Common myeloid progenitor, CD34-positive (primary cell): ENCODE results near the gene NFKB1.

Experiments
- CTCF ChIA-PET: fragments of 350-600 bp; sonication (Branson Sonifier 250); formaldehyde crosslinking; loops from one replicate; lab custom pipeline; 2021; ENCODE audit warnings: antibody characterized with exemption; lab: Charles Lee
- POLR2A ChIA-PET: fragments of 350-600 bp; sonication (Branson Sonifier 250); formaldehyde crosslinking; loops from one replicate; lab custom pipeline; 2021; ENCODE audit warnings: antibody characterized with exemption; lab: Charles Lee
- DNase-seq, 3 donors: peaks; one replicate each; pipeline versions ENCODE4 v3.0.0 to v3.0.0-alpha.2; 2013
- H3K27ac ChIP-seq, 2 experiments: 1 replicate in 1 of 2; 2 replicates in 1 of 2; pipeline ENCODE4 v1.7.0; 2013; ENCODE audit warnings: inconsistent platforms in 2 of 2, low read length in 2 of 2, mild to moderate bottlenecking in 2 of 2, low read depth in 1 of 2, moderate library complexity in 1 of 2; ENCODE audit not compliant: severe bottlenecking in 2 of 2, insufficient read depth in 1 of 2, poor library complexity in 1 of 2
- H3K27me3 ChIP-seq, 5 experiments: replicated peaks in 2 of 5; 1 replicate in 3 of 5; 2 replicates in 2 of 5; pipeline versions ENCODE4 v1.6.1 to v1.7.0; 2013; ENCODE audit warnings: low read length in 4 of 5, mild to moderate bottlenecking in 2 of 5, moderate library complexity in 2 of 5, inconsistent platforms in 1 of 5; ENCODE audit not compliant: insufficient read depth in 5 of 5, control insufficient read depth in 4 of 5
- H3K36me3 ChIP-seq, 4 experiments: 1 replicate in 2 of 4; 2 replicates in 2 of 4; pipeline versions ENCODE4 v1.6.1 to v1.7.0; 2013; ENCODE audit warnings: low read length in 3 of 4, control low read depth in 1 of 4, mild to moderate bottlenecking in 1 of 4; ENCODE audit not compliant: control insufficient read depth in 4 of 4, insufficient read depth in 4 of 4
- H3K4me1 ChIP-seq, 4 experiments: 1 replicate in 3 of 4; 2 replicates in 1 of 4; pipeline versions ENCODE4 v1.6.1 to v1.7.1; 2013; ENCODE audit warnings: low read length in 3 of 4, mild to moderate bottlenecking in 3 of 4, control low read depth in 1 of 4, inconsistent platforms in 1 of 4, moderate library complexity in 1 of 4; ENCODE audit not compliant: control insufficient read depth in 4 of 4, insufficient read depth in 4 of 4; ENCODE audit errors: control extremely low read depth in 1 of 4
- H3K4me3 ChIP-seq, 7 experiments: 1 replicate in 4 of 7; 2 replicates in 3 of 7; pipeline versions ENCODE4 v1.5.1 to v1.7.0; 2013; ENCODE audit warnings: mild to moderate bottlenecking in 7 of 7, low read length in 6 of 7, moderate library complexity in 6 of 7, inconsistent platforms in 2 of 7, low read depth in 2 of 7, control low read depth in 1 of 7; ENCODE audit not compliant: insufficient read depth in 4 of 7, control insufficient read depth in 1 of 7; ENCODE audit errors: extremely low read depth in 1 of 7
- H3K9me3 ChIP-seq, 5 experiments: 1 replicate in 4 of 5; 2 replicates in 1 of 5; pipeline versions ENCODE4 v1.6.1 to v1.7.1; 2013; ENCODE audit warnings: low read length in 4 of 5, mild to moderate bottlenecking in 2 of 5, inconsistent platforms in 1 of 5, low read depth in 1 of 5, moderate library complexity in 1 of 5; ENCODE audit not compliant: control insufficient read depth in 4 of 5, insufficient read depth in 2 of 5; ENCODE audit errors: control extremely low read depth in 1 of 5
- WGBS: methylation state at CpG from one replicate; pipeline ENCODE4 v1.1.5; 2013; ENCODE audit not compliant: insufficient coverage; 5-methylcytosine and 5-hydroxymethylcytosine counted together

NFKB1 gene

GRCh38 chr4:102543030-102543928 lies 42.1 kb downstream of the NFKB1 start:
- WGBS: 92% methylated on average over 4 of the region's 12 CpGs
- Histone ChIP-seq H3K27me3 (no peaks in the 10 kb centered on the region), H3K4me3 (no peak overlapping the region), H3K27ac (no peak overlapping the region), H3K4me1 (peaks cover 0 to 7% (median 5%) of the 10 kb centered on the region in 4 experiments), H3K9me3 (no peaks in the 10 kb centered on the region), H3K36me3 (peaks cover 5 to 30% (median 12%) of the 10 kb centered on the region in 4 experiments)
- DNase-seq: no peak
- ChIA-PET CTCF (interaction anchor here (0.6 to 2.7 kb wide), 15 partner anchors 9 to 106 kb away, joined by 3 to 10 read pairs (median 4); partner anchors contain the start of gene NFKB1), POLR2A (interaction anchor here (1.0 kb wide), 1 partner anchor 42 kb away, joined by 3 read pairs; no protein-coding TSS in a partner anchor)

DNA sequence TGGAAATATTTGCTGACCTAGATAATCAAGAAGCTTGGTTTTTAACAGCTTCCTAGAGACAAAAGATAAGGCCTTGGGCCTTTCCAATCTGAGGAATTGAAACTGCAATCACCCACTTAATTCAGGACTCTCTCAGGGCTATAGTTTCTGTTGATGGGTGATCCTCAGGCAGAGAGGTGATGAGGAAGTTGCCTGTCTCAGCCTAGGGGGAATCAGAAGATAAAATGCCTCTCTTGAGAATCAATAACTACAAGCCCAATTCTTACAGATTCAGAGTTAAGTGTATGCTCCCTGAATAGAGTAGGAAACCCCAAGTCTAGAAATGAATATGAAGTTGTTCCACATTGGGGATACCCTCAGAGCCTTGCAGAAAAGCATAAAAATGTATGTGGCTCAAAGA lies 45.5 kb downstream of the NFKB1 start:
- no peak overlapping the region for H3K27ac ChIP-seq
- CTCF ChIA-PET: interaction anchor here (0.6 to 2.7 kb wide), 7 partner anchors 9 to 98 kb away, joined by 4 to 8 read pairs (median 6); no protein-coding TSS in a partner anchor
- H3K36me3 ChIP-seq: peaks cover 6 to 40% (median 12%) of the 10 kb centered on the region in 4 experiments
- no peak for DNase-seq
- H3K27me3 ChIP-seq: no peaks in the 10 kb centered on the region
- no peak overlapping the region for H3K4me3 ChIP-seq
- no peaks in the 10 kb centered on the region for H3K9me3 ChIP-seq
- H3K4me1 ChIP-seq: peaks cover 0 to 5% (median 3%) of the 10 kb centered on the region in 4 experiments
- POLR2A ChIA-PET: interaction anchor here (1.7 kb wide), 1 partner anchor 9 kb away, joined by 7 read pairs; no protein-coding TSS in a partner anchor

DNA sequence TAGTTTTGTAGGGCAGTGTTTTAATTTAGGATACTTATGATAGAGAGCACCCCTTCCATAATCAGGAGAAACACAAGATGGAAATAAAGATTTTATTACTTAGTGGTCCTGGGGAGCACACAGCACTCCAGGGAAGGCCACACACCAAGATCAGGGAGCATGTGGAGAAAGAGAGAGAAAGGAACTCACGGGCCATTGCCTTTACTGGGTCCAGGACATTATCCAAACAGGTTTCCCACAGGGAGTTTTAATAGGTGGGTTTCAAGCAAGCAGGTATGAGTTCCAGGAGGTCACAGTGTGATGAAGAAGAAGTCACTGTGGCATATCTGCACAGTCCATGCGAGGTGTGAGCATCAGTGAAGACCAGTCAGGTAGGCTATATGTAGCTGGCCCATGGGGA lies 46.8 kb downstream of the NFKB1 start:
- H3K36me3 ChIP-seq: peaks cover 6 to 40% (median 11%) of the 10 kb centered on the region in 4 experiments
- no peak overlapping the region for H3K4me3 ChIP-seq
- H3K4me1 ChIP-seq: no peaks in the 10 kb centered on the region
- CTCF ChIA-PET: interaction anchor here (1.0 to 2.7 kb wide), 6 partner anchors 8 to 79 kb away, joined by 3 to 8 read pairs (median 6); no protein-coding TSS in a partner anchor
- no peaks in the 10 kb centered on the region for H3K27me3 ChIP-seq
- DNase-seq: no peak
- POLR2A ChIA-PET: no interaction called here
- H3K9me3 ChIP-seq: no peaks in the 10 kb centered on the region
- 100% methylated on average over 2 of the region's 2 CpGs for WGBS
- H3K27ac ChIP-seq: no peak overlapping the region

GRCh38 chr4:102551958-102552565 lies 50.9 kb downstream of the NFKB1 start:
- Histone ChIP-seq H3K27me3 (no peaks in the 10 kb centered on the region), H3K9me3 (no peaks in the 10 kb centered on the region), H3K4me1 (no peaks in the 10 kb centered on the region), H3K4me3 (no peak overlapping the region), H3K27ac (no peak overlapping the region), H3K36me3 (peaks cover 2 to 33% (median 8%) of the 10 kb centered on the region in 4 experiments)
- ChIA-PET POLR2A (no interaction called here), CTCF (no interaction called here)
- 100% methylated on average over 4 of the region's 4 CpGs for WGBS
- DNase-seq: no peak

DNA sequence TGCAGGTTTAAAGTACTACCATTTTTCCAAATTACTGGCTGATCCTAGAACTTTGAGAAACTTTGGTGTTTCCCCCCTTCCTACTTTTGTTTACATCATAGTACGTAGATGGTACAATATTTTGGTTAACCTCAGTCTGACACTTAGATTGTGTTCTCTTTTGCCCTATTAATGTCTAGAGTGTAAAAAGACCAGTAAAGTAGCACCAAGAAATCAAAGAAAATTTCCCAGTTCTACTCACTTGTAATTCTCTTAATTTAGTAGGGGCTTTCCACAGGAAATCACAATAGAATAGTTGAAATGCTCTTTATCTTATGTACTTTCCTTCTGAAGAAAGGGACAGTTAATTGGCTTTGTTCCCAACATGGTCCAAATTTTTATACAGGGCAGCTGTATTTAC lies 51.6 kb downstream of the NFKB1 start:
- DNase-seq: peak in 1 of 3 donors; percentile 37
- Histone ChIP-seq H3K27me3 (no peaks in the 10 kb centered on the region), H3K9me3 (no peaks in the 10 kb centered on the region), H3K27ac (no peak overlapping the region), H3K36me3 (peaks cover 2 to 35% (median 8%) of the 10 kb centered on the region in 4 experiments), H3K4me3 (no peak overlapping the region), H3K4me1 (no peaks in the 10 kb centered on the region)
- WGBS: no CpG with 5 or more reads among the region's 1 CpG
- ChIA-PET POLR2A (no interaction called here), CTCF (no interaction called here)

- H3K27me3 ChIP-seq: no peaks in the 10 kb centered on the region
- H3K27ac ChIP-seq: no peak overlapping the region
- H3K9me3 ChIP-seq: no peaks in the 10 kb centered on the region
- POLR2A ChIA-PET: no interaction called here
- CTCF ChIA-PET: interaction anchor here (1.1 kb wide), 1 partner anchor 105 kb away, joined by 3 read pairs; no protein-coding TSS in a partner anchor
- WGBS: no CpG with 5 or more reads among the region's 1 CpG
- H3K4me3 ChIP-seq: no peak overlapping the region
- H3K36me3 ChIP-seq: peaks cover 2 to 27% (median 7%) of the 10 kb centered on the region in 4 experiments
- no peak for DNase-seq
- H3K4me1 ChIP-seq: no peaks in the 10 kb centered on the region
Observed at GRCh38 chr4:102553982-102554381, 52.8 kb downstream of the NFKB1 start.
